IMR-90 (cell line): ENCODE results near the gene TCF12. TPM values are rescaled to one million over a fixed set of nuclear protein-coding genes. Genes with fewer than 3 reads are reported as not detected.

Experiments
- ATAC-seq: fragments of 200-7000 bp; cut with Tn5 transposase; 2 replicates; pipeline ENCODE4 v1.9.1; 2020; ENCODE audit warnings: low read depth, mild to moderate bottlenecking, moderate library complexity
- BruUV-seq: library from RNA; stranded (reverse); fragments of 400-500 nt; replicated peaks from 2 replicates; lab custom pipeline; 2021; lab: Mats Ljungman, UMichigan
- CTCF ChIA-PET: fragments of 300-600 bp; formaldehyde crosslinking; extraction: SDS; loops from one replicate; lab custom pipeline; 2021; ENCODE audit warnings: antibody characterized with exemption; lab: Yijun Ruan, JAX
- POLR2A ChIA-PET: fragments of 300-600 bp; sonication (Branson Sonifier 250); formaldehyde crosslinking; loops from one replicate; lab custom pipeline; 2022; ENCODE audit warnings: antibody characterized with exemption; ENCODE audit not compliant: unreplicated experiment; lab: Charles Lee
- DNase-seq: peaks from one replicate; pipeline ENCODE4 v3.0.0; 2013
- H2AFZ ChIP-seq: replicated peaks from 2 replicates; pipeline ENCODE3; 2013; ENCODE audit warnings: low read length, mild to moderate bottlenecking; ENCODE audit not compliant: poor library complexity
- H2AK5ac ChIP-seq: 2 replicates; pipeline ENCODE4 v1.6.1; 2013; ENCODE audit warnings: low read depth, low read length, inconsistent platforms
- H2AK9ac ChIP-seq: replicated peaks from 2 replicates; pipeline ENCODE3; 2013; ENCODE audit warnings: mild to moderate bottlenecking, low read depth, low read length, moderate library complexity; ENCODE audit not compliant: poor library complexity
- H2BK120ac ChIP-seq: 2 replicates; pipeline ENCODE4 v1.6.1; 2013; ENCODE audit warnings: low read depth, low read length, inconsistent platforms
- H2BK15ac ChIP-seq: 3 replicates; pipeline ENCODE4 v1.6.1; 2013; ENCODE audit warnings: low read depth, low read length, inconsistent platforms
- H2BK20ac ChIP-seq: 2 replicates; pipeline ENCODE4 v1.6.1; 2013; ENCODE audit warnings: low read depth, mild to moderate bottlenecking, inconsistent platforms, low read length, moderate library complexity
- H2BK5ac ChIP-seq: 2 replicates; pipeline ENCODE4 v1.6.1; 2013; ENCODE audit warnings: mild to moderate bottlenecking, low read depth, low read length, inconsistent platforms; ENCODE audit not compliant: poor library complexity, severe bottlenecking
- H3K14ac ChIP-seq: replicated peaks from 2 replicates; pipeline ENCODE4 v1.6.1; 2013; ENCODE audit warnings: low read depth, low read length, inconsistent platforms
- H3K18ac ChIP-seq: 2 replicates; pipeline ENCODE4 v1.6.1; 2013; ENCODE audit warnings: low read depth, low read length, control low read depth
- H3K23ac ChIP-seq: 2 replicates; pipeline ENCODE4 v1.6.1; 2013; ENCODE audit warnings: low read depth, low read length, inconsistent platforms
- H3K27ac ChIP-seq: 2 replicates; pipeline ENCODE4 v1.5.1; 2013; ENCODE audit warnings: mild to moderate bottlenecking, control low read depth, low read length; ENCODE audit not compliant: insufficient read depth
- H3K27me3 ChIP-seq: 2 replicates; pipeline ENCODE4 v1.6.1; 2013; ENCODE audit warnings: low read length; ENCODE audit not compliant: control insufficient read depth, insufficient read depth
- H3K36me3 ChIP-seq: 2 replicates; pipeline ENCODE4 v1.6.1; 2013; ENCODE audit warnings: low read length, mixed read lengths; ENCODE audit not compliant: control insufficient read depth, insufficient read depth
- H3K4ac ChIP-seq: 2 replicates; pipeline ENCODE4 v1.6.1; 2013; ENCODE audit warnings: low read depth, low read length, inconsistent platforms
- H3K4me1 ChIP-seq: 2 replicates; pipeline ENCODE4 v1.6.1; 2013; ENCODE audit warnings: low read length, mixed read lengths; ENCODE audit not compliant: control insufficient read depth, insufficient read depth
- H3K4me2 ChIP-seq: 2 replicates; pipeline ENCODE4 v1.6.1; 2013; ENCODE audit warnings: low read depth, mild to moderate bottlenecking, control low read depth, low read length, moderate library complexity
- H3K4me3 ChIP-seq: 2 replicates; pipeline ENCODE4 v1.5.1; 2013; ENCODE audit warnings: low read depth, mild to moderate bottlenecking, control low read depth, low read length, moderate library complexity; ENCODE audit not compliant: insufficient read depth
- H3K56ac ChIP-seq: 2 replicates; pipeline ENCODE4 v1.6.1; 2013; ENCODE audit warnings: low read length, inconsistent platforms; ENCODE audit not compliant: insufficient read depth; ENCODE audit errors: extremely low read depth
- H3K79me1 ChIP-seq, 2 experiments: 2 replicates each; pipeline ENCODE4 v1.6.1; 2013; ENCODE audit warnings: low read length in 2 of 2, inconsistent platforms in 1 of 2, low read depth in 1 of 2
- H3K9ac ChIP-seq: 2 replicates; pipeline ENCODE4 v1.6.1; 2013; ENCODE audit warnings: low read depth, low read length, control low read depth
- H3K9me1 ChIP-seq: 2 replicates; pipeline ENCODE4 v1.6.1; 2013; ENCODE audit warnings: low read length, inconsistent platforms; ENCODE audit not compliant: insufficient read depth
- H3K9me3 ChIP-seq: 2 replicates; pipeline ENCODE4 v1.6.1; 2013; ENCODE audit warnings: low read length; ENCODE audit not compliant: control insufficient read depth, insufficient read depth
- H4K20me1 ChIP-seq: 2 replicates; pipeline ENCODE4 v1.6.1; 2013; ENCODE audit warnings: low read length, inconsistent platforms; ENCODE audit not compliant: insufficient read depth
- H4K5ac ChIP-seq: 2 replicates; pipeline ENCODE4 v1.6.1; 2013; ENCODE audit warnings: mild to moderate bottlenecking, low read depth, low read length, control low read depth
- H4K8ac ChIP-seq, 2 experiments: 2 replicates each; pipeline ENCODE4 v1.6.1; 2013; ENCODE audit warnings: low read depth in 2 of 2, low read length in 2 of 2, control low read depth in 1 of 2, inconsistent platforms in 1 of 2
- H4K91ac ChIP-seq: 2 replicates; pipeline ENCODE4 v1.6.1; 2013; ENCODE audit warnings: low read depth, low read length, inconsistent platforms; ENCODE audit not compliant: insufficient read depth
- BHLHE40 ChIP-seq: fragments of 150-350 bp; IDR thresholded peaks from 2 replicates; pipeline ENCODE4 v1.6.1; 2016; ENCODE audit warnings: mild to moderate bottlenecking, low read depth, low read length
- CEBPB ChIP-seq: IDR thresholded peaks from 2 replicates; pipeline ENCODE4 v1.6.1; 2012; ENCODE audit warnings: low read depth, low read length, improper control_type of control experiment
- CHD1 ChIP-seq: IDR thresholded peaks from 2 replicates; pipeline ENCODE4 v1.6.1; 2012; ENCODE audit warnings: low read depth, low read length, improper control_type of control experiment
- ELK1 ChIP-seq: fragments of 150-350 bp; IDR thresholded peaks from 2 replicates; pipeline ENCODE4 v1.6.1; 2016; ENCODE audit warnings: low read depth, mild to moderate bottlenecking, low read length, moderate library complexity, borderline replicate concordance
- FOS ChIP-seq: fragments of 150-350 bp; IDR thresholded peaks from 2 replicates; pipeline ENCODE4 v1.6.1; 2016; ENCODE audit warnings: low read depth, low read length
- MAFK ChIP-seq: IDR thresholded peaks from 2 replicates; pipeline ENCODE4 v1.6.1; 2012; ENCODE audit warnings: low read depth, low read length, improper control_type of control experiment
- MAZ ChIP-seq: IDR thresholded peaks from 2 replicates; pipeline ENCODE4 v1.6.1; 2012; ENCODE audit warnings: low read depth, mild to moderate bottlenecking, low read length, improper control_type of control experiment, moderate library complexity, borderline replicate concordance
- MXI1 ChIP-seq: IDR thresholded peaks from 2 replicates; pipeline ENCODE4 v1.6.1; 2012; ENCODE audit warnings: low read depth, mild to moderate bottlenecking, low read length, moderate library complexity, borderline replicate concordance
- NFE2L2 ChIP-seq: fragments of 150-350 bp; IDR thresholded peaks from 2 replicates; pipeline ENCODE4 v1.6.1; 2016; ENCODE audit warnings: low read depth, mild to moderate bottlenecking, low read length
- POLR2A ChIP-seq: IDR thresholded peaks from 2 replicates; pipeline ENCODE4 v1.6.1; 2012; ENCODE audit warnings: mild to moderate bottlenecking, low read depth, low read length
- RAD21 ChIP-seq: IDR thresholded peaks from 2 replicates; pipeline ENCODE4 v1.6.1; 2012; ENCODE audit warnings: low read length, improper control_type of control experiment
- RCOR1 ChIP-seq: IDR thresholded peaks from 2 replicates; pipeline ENCODE4 v1.6.1; 2012; ENCODE audit warnings: mild to moderate bottlenecking, low read length, improper control_type of control experiment; ENCODE audit not compliant: insufficient replicate concordance
- RFX5 ChIP-seq: IDR thresholded peaks from 2 replicates; pipeline ENCODE4 v1.8.0; 2012; ENCODE audit warnings: low read depth, mild to moderate bottlenecking, low read length, moderate library complexity
- SMC3 ChIP-seq: fragments of 150-350 bp; IDR thresholded peaks from 2 replicates; pipeline ENCODE4 v1.6.1; 2016; ENCODE audit warnings: low read depth, mild to moderate bottlenecking, antibody characterized with exemption, low read length, moderate library complexity
- dilution Hi-C: fragments of 300-500 bp; cut with HindIII; formaldehyde crosslinking; loops from one replicate; pipeline ENCODE4 v1.14.3; 2018; ENCODE audit warnings: low sequenced_read_pairs; ENCODE audit not compliant: unreplicated experiment
- in situ Hi-C: fragments of 300-500 bp; cut with MboI; formaldehyde crosslinking; loops from 3 replicates; pipeline ENCODE4 v1.14.3; 2019; ENCODE audit warnings: low sequenced_read_pairs, inconsistent platforms, mixed read lengths
- intact Hi-C: fragments of 100-400 bp; cut with micrococcal nuclease; formaldehyde crosslinking; loops from 2 replicates; pipeline ENCODE4 v1.10.0; 2022
- polyA plus RNA-seq, 3 experiments: library from polyadenylated mRNA; depleted of rRNA; stranded (reverse); fragments of >200 nt; gene quantifications; 2 replicates each; pipeline ENCODE4 v1.2.3, GENCODE V29; 2012; ENCODE audit warnings: low replicate concordance in 1 of 3
- total RNA-seq: library from RNA; depleted of rRNA; stranded (reverse); fragments of >200 nt; gene quantifications from 2 replicates; pipeline ENCODE4 v1.2.3, GENCODE V29; 2012
- TF ChIP-seq, protein P1 (sequence below): fragments of 150-350 bp; IDR thresholded peaks from 2 replicates; pipeline ENCODE4 v1.6.1; 2017; ENCODE audit warnings: mild to moderate bottlenecking, antibody characterized with exemption, low read length, low read depth
- TF ChIP-seq, protein P2 (sequence below): conservative IDR thresholded peaks from 2 replicates; pipeline ENCODE4 v1.5.1; 2012; ENCODE audit warnings: mild to moderate bottlenecking, low read depth, low read length, improper control_type of control experiment

The TCF12 gene
- total and polyA plus RNA-seq, 2 of the 4 experiments (the other 2 are of a cell fraction), result 79.4 to 160 TPM

DNA sequence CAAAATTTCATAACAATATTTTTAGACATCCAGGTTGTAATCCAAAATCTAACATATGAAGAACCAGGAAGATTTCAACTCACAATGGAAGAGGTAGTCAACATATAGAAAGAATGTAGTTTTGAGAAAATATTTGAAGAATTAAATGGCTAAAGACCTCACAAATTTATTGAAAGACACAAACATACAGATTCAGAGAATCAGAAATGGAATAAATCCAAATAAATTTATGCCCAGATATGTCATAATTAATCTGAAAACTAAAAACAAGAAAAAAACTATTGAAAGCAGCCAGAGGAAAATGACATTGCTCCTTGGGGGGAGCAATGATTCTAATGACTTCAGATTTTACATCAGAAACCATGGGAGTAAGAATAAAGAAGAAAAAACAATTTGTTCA, 75.8 kb downstream of the TCF12 start:
- no peak overlapping the region for H2BK120ac ChIP-seq
- no peak overlapping the region for H3K4ac ChIP-seq
- peaks cover 4% of the 10 kb centered on the region; the same call in 1 of the 2 replicates for H3K9me1 ChIP-seq
- no peak overlapping the region for H2AK5ac ChIP-seq
- no peak overlapping the region for H4K91ac ChIP-seq
- no peak overlapping the region for H4K5ac ChIP-seq
- H2AFZ ChIP-seq, result no peak overlapping the region
- intact Hi-C loops, result no loop called here
- no peak overlapping the region for H3K4me2 ChIP-seq
- no peak overlapping the region for H2BK15ac ChIP-seq
- no TSS peak for BruUV-seq
- no peak overlapping the region for H3K14ac ChIP-seq
- H2BK20ac ChIP-seq, result no peak overlapping the region
- ChIA-PET POLR2A (no interaction called here), CTCF (no interaction called here)
- H2BK5ac ChIP-seq, result no peak overlapping the region
- H4K8ac ChIP-seq, result no peak overlapping the region
- no peaks in the 10 kb centered on the region for H3K27me3 ChIP-seq
- H3K9me3 ChIP-seq, result no peaks in the 10 kb centered on the region
- no peak overlapping the region for H3K18ac ChIP-seq
- dilution Hi-C loops, result no loop called here
- H3K56ac ChIP-seq, result no peak overlapping the region
- H3K4me3 ChIP-seq, result no peak overlapping the region
- no peak overlapping the region for H3K27ac ChIP-seq
- H3K36me3 ChIP-seq, result peaks cover 2% of the 10 kb centered on the region; the same call in 1 of the 2 replicates
- no peak overlapping the region for H2AK9ac ChIP-seq
- H4K20me1 ChIP-seq, result peaks cover 23% of the 10 kb centered on the region
- no peak overlapping the region for H3K9ac ChIP-seq
- no peak for DNase-seq
- H3K79me1 ChIP-seq, result peaks cover 34 to 57% of the 10 kb centered on the region in 2 experiments
- in situ Hi-C loops, result no loop called here
- H3K4me1 ChIP-seq, result peaks cover 4% of the 10 kb centered on the region; the same call in 1 of the 2 replicates
- no peak for ATAC-seq
- H3K23ac ChIP-seq, result no peak overlapping the region
- TF ChIP-seq CEBPB, result no peak
- TF ChIP-seq, protein P1, sequence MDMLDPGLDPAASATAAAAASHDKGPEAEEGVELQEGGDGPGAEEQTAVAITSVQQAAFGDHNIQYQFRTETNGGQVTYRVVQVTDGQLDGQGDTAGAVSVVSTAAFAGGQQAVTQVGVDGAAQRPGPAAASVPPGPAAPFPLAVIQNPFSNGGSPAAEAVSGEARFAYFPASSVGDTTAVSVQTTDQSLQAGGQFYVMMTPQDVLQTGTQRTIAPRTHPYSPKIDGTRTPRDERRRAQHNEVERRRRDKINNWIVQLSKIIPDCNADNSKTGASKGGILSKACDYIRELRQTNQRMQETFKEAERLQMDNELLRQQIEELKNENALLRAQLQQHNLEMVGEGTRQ, result no peak
- no peak for TF ChIP-seq MAFK
- TF ChIP-seq NFE2L2, result no peak
- TF ChIP-seq RCOR1, result no peak
- no peak for TF ChIP-seq MXI1
- TF ChIP-seq MAZ, result no peak
- TF ChIP-seq SMC3, result no peak
- TF ChIP-seq BHLHE40, result no peak
- TF ChIP-seq CHD1, result no peak
- no peak for TF ChIP-seq RAD21
- TF ChIP-seq, protein P2, sequence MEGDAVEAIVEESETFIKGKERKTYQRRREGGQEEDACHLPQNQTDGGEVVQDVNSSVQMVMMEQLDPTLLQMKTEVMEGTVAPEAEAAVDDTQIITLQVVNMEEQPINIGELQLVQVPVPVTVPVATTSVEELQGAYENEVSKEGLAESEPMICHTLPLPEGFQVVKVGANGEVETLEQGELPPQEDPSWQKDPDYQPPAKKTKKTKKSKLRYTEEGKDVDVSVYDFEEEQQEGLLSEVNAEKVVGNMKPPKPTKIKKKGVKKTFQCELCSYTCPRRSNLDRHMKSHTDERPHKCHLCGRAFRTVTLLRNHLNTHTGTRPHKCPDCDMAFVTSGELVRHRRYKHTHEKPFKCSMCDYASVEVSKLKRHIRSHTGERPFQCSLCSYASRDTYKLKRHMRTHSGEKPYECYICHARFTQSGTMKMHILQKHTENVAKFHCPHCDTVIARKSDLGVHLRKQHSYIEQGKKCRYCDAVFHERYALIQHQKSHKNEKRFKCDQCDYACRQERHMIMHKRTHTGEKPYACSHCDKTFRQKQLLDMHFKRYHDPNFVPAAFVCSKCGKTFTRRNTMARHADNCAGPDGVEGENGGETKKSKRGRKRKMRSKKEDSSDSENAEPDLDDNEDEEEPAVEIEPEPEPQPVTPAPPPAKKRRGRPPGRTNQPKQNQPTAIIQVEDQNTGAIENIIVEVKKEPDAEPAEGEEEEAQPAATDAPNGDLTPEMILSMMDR, result no peak
- TF ChIP-seq POLR2A, result no peak
- TF ChIP-seq RFX5, result no peak
- no peak for TF ChIP-seq ELK1
- no peak for TF ChIP-seq FOS
